HS-5 (cell line): ENCODE results near the gene GAS7.

ENCODE experiments used
- DNase-seq: peaks from one replicate; pipeline ENCODE4 v3.0.0-alpha.2; 2012; ENCODE audit warnings: low read depth

Gene GAS7

DNA sequence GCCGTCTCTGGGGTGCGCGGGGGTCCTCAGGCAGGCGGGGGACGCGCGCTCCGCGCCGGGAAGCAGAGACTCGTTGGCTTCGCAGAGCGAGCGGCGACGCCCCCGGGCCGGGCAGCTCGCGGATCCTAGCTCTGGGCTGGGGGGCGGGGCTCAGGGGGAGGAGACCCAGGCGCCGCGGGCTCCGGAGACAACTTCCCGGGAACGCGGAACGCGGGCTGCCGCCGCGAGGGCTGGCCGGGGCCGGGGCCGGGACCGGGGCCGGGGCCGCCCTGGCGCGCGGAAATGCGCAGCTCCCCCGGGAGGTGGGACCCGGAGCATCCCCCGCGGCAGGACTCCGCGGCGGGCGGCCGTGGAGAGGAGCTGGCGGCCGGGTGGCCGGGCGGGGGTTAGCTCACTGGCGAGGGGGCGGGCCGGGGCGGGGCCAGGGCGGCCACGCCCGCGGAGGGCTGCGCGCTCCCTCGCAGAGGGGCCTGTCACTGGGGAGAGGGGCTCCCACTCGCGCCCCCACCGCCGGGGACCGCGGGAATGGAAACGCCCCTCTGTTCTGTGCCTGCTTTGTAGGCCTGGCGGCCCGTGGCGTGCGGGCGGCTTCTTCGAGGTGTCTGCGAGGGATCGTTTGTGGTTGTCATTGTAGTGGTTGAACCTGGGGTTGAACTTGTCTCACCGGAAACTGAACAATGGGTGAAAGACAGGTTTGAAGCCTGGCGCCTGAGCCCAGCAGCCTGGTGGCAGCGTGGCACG lies at the start of gene GAS7:
Gene GAS7 (minus strand): TSS at position 98 of the 741 bp plus-strand sequence.
- no peak for DNase-seq

DNA sequence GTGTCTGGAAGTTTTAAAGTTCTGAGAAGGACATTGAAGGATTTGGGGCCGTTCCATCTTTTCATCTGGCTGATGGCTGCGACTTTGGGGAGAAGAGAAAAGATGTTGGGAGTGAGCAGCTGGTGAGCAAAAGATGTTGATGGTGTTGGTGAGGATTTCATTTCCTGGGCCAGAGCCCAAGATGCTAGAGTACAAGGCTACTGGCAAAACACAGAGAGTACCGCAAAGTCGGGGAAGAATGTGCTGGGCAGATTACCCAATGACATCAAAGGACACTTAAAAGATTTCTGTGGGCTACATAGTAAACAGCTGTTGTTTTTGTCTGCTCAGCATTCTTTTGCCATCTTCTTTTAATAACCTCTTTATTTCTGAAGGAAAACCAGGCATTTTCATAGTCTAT lies 49.4 kb upstream of the GAS7 start:
- no peak for DNase-seq

DNA sequence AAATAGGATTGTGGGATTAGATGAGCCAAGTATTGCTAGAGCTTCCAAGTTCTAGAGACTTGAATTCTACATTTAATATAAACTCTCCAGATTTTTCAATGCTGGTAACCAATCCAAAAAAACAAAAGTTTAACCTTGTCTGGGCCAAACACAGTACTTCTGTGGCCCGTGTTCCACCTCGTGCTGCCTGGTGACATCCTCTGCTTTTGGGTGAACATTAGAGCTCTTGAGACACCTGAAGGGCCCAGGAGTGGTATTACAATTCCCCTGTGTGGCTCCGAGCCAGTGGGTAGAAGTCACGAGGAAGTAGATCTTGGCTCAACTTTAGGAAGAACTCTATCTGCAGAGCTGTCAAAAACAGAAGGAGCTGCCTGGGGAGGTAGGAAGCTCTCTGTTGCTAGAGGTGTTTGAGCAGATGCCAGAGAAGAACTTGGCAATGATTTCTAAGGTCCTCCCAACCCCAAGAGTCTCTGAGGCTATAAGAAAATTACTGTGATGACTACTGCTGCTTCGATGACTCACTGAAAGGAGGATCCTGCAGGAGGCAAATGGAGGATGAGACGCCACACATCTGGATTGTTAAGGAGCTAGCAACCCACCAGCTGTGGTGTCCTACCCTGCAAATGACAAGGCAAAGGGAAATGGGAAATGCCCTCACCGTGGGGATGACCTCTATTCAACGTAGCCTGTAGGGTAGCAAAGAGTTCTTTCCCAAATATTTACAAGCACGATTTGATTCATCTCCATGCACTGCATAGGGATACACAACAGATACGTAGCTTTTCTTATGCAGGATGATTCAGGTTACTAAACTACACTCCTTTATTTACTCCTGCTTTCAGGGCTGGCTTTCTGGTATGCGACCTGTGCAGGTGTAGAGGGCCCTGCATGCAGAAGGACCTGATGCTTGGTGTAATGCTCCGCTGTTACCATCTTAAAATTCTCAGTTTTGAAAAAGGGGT lies 45.8 kb upstream of the GAS7 start:
- peak; percentile 32 for DNase-seq

DNA sequence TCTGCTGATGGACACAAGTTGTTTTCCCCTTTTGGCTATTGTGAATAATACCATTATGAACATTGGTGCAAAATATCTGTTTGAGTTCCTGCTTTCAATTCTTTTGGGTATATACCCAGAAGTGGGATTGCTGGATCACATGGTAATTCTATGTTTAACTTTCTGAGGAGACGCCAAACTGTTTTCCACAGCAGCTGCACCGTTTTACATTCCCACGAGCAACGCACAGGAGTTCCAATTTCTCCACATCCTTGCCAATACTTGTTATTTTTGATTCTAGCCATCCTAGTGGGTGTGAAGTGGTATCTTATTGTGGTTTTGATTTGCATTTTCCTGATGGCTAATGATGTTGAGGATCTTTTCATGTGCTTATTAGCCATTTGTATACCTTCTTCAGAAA lies 43.4 kb upstream of the GAS7 start:
- no peak for DNase-seq

DNA sequence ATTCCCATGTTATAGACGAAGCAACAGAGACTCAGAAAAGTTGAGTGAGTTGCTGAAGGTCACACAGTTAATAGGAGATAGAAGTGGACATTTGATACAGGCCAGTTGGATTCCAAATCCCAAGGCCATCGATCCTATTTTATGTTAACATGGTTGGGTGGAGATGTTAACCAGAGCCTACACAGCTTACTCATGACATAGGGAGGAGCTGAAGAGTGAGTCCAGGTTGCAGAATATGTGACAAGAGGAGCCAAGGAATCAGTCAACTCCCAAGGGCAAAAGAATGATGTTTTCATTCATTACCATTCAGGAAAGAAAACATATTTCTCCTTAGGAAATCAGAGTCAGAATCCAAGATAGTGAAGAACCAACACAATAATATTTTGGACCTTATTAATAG lies 40.3 kb upstream of the GAS7 start:
- DNase-seq, result no peak

DNA sequence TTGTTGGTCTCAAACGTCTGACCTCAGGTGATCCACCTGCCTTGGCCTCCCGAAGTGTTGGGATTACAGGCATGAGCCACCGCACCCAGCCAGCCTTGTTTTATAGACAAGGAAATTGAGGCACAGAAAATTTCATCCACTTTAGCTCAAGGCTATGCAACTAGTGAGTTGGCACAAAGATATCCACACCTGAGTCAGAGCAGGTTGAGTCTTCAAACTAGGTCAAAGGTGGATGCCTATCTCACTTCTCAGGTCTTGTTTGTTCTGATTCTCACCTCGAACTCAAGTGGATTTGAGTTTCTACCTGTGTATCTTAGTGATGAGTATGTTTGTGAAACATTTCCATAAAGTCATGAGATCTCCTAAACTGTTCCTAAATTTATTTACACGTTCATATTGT lies 35.6 kb upstream of the GAS7 start:
- DNase-seq, result no peak

DNA sequence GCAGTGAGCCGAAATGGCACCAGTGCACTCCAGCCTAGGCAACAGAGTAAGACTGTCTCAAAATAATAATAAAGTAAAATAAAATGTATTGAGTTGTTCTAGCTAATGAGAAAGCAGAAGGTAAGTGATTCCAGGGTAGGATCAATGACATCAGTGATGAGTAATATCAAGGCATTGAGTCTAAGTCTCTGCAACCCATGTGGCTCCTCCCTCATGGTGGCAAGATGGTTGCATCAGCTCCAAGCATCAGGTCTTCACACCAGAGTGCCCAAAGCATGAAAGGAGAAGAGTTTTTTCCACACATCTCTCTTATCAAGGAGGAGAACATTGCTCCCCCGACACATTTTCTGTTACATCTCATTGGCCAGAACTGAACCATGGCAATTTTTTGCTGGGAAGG lies 34.8 kb upstream of the GAS7 start:
- no peak for DNase-seq

DNA sequence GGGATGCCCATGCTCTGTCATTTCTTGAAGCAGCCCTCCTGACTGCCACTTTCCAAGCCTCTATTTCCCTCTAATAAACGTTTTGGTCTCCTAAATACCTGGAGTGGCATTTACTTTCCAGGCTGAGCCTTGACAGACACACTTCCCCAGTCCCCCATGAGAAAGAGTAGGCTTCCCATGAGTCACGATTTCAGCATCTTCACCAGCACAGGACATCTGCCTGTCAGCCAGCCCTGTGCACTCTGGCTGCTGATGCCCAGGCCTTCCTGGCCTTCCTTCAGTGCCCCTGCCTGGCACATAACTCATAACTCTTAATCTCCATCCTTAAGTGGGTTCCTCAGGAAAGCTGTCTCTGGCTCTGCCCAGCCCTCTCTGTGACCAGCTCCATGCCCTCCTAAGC lies 30.8 kb upstream of the GAS7 start:
- no peak for DNase-seq

DNA sequence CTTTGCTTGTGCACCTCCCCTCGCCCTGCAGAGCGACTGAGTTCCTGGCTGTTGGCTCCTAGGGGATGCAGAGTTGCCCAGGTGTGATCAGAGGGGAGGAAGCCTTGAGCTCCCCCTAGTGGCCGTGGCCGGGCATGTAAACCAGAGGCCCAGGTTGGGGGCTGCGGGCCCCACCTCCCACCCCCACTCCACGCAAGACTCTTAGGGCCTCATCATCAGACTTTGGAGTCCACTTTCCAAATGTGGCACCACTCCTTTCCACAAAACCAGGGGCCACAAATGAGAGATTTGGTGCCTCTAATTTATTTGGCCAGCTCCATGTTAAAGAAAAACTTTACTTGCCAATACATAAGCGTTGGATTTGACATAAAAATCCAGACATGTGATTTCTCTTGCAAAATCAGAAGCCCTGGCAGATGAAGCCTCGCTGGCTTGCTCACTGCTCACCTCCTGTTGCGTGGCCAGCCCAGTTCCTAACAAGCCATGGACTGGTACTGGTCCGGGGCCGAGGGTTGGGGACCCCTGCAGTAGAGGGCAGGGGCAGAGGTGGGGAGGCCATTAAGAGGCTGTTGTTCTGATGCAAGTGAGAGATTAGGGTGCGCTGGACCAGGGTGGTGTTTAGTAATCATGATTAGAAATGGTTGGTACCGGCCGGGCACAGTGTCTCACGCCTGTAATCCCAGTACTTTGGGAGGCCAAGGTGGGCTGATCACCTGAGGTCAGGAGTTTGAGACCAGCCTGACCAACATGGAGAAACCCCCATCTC lies 28.7 kb upstream of the GAS7 start:
- no peak for DNase-seq

DNA sequence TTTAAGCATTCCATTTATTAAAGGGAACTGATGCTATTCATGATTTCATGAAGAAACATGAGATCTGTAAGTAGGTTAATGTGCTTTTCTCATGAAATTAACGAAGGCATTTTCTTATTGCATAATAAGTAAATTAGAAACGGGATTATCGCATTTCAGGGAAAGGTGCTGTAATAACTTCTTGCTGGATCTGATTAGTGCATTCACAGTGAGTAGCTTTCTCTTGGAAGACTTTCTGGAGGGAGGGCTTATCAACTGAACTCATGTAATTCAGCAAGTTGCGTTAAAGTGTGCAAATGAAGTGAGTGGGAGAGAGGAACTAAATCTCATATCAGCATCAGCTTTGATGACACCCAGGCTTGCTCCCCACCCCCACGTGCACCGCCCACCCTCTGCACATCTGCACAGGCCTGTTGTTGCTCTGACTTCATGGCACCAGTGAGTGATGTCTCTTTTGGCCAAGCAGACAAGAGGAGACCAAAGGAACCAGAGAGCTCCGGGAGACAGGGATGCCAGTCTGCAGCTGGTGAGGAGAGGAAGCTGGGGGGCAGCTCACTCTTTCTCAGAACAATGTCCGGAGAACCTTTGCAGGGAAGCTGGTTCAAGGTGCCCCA lies 26.3 kb upstream of the GAS7 start:
- no peak for DNase-seq

DNA sequence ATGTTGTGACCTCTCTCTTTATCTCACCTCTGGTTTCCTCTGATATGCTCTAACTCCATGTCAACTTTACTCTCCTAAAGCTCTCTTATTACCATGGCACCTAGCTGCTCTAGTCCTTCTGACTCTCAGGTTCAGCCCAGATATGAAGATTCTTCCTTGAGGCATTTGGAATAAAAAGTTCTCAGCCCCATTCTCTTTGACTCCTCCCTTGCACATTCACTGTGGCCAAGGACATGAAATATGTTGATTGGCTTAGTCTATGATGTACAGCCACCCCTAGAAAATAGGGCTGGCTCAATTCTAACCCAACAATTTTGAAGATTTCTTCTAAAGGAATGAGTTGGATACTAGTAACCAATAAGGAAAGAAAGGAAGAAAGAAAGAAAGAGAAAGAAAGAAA lies 20.8 kb upstream of the GAS7 start:
- DNase-seq, result no peak

DNA sequence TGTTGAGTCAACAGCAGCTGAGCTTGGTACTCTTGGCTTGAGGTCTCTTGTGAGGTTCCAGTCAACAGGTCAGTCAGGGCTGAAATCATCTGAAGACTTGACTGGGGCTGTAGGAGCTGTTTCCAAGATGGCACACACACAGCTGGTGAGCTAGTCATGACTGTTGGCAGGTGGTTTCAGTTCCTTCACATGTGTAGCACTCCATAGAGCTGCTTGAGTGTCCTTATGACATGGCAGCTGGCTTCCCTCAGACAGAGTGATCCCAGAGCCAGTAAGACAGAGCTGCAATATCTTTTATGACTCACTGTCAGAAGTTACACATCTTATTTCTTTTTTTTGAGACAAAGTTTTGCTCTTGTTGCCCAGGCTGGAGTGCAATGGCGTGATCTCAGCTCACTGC lies 19.5 kb upstream of the GAS7 start:
- no peak for DNase-seq

DNA sequence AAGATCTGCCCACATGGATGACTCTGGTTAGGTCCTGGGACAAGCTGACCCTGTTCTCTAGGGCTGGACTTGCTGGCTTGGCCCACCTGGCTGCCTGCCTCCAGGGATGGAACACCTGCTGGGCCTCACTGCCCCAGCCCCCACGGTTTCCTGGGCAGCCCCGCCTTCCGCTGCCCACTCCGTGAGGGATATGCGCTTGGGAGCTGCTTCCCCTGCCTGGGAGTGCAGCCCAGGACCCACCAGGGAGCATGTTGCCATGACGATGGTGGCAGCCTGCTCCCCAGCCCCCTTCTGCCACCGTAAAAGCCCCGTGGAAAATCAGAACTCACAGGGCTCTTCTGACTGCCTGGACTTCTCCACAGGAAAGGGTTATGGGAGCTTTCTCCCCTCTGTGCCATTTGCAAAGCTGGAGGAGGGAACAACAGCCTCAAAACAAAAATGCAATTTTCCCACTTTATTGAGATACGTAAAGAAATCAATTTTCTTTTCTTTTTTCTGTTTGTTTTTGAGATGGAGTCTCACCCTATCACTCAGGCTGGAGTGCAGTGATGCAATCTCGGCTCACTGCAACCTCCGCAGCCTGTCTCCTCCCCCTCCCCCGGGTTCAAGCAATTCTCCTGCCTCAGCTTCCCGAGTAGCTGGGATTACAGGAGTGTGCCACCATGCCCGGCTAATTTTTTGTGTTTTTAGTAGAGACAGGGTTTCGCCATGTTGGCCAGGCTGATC lies 18.0 kb upstream of the GAS7 start:
- DNase-seq, result no peak

DNA sequence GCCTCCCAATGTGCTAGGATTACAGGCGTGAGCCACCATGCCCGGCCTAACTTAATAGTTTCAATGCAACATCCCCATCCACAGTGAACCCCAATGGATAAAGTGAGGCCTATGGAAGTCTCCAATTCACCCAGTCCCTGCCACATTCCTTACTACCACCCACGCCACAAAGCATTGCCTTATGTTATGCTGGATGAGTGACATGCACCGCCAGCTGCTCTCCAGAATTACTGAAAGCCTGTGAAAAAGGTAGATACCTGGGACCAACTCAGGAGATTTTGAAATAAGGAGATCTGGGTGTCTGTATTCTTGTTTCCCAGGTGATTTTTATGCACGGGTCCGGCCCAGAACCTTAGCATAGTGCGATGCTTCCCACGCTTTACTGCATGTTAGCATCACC lies 16.9 kb upstream of the GAS7 start:
- no peak for DNase-seq

DNA sequence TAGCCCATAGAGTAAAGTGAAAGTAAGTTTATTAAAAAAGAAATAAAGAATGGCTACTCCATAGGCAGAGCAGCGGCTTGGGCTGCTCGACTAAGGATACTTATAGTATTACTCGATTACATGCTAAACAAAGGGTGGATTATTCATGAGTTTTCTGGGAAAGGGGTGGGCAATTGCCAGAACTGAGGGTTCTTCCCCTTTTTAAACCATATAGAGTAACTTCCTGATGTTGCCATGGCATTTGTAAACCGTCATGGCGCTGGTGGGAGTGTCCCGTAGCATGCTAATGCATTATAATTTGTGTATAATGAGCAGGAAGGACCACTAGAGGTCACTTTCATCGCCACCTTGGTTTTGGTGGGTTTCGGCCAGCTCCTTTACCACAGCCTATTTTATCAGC lies 13.3 kb upstream of the GAS7 start:
- no peak for DNase-seq

DNA sequence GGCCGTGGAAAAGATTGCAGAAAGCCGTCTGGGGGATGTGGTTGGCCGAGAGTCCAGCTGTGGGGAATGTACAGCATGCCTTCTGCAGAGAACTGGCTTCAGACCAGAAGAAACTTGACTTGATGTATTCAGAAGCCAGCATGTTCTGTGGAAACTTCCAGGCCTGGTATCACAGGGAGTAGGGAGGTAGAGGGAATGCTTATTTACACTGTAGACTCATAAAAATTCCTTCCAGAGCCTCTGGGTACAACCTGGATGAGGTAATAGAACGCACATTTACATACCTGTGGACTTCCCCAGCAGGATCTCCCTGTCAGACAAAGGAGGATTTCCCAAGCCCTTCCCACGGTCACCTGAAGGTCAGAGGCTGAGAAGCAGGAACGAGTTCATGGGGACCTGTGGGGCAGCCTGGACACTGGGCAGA lies 11.8 kb upstream of the GAS7 start:
- DNase-seq, result no peak

DNA sequence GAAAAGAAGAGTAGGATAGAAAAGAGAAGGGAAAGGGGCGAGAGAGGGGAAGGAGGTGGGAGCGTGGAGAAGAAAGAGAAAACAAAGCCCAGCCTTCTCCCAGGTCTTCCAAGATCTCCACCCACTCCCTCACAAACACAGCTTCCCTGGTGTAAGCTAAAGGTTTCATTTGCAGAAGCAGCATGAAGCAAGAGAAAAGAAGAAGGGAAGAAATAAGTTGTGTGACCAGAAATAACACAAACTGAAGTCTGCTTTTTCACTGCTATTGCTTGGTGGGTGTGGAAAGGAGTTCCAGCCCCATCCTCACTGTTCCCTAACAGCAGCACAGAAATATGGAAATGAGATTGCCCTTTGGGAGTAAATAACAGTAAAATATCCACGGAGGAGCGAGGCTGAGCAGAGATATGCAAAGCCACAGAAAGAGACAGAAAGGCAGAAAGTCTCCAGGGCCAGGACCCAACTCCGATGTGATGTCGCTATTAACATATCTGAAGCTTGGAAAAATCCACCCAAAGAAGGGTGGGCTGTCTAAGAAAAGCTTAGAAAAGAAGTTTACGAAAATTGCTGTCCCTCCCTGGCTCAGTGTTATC lies 10.3 kb upstream of the GAS7 start:
- DNase-seq, result no peak

DNA sequence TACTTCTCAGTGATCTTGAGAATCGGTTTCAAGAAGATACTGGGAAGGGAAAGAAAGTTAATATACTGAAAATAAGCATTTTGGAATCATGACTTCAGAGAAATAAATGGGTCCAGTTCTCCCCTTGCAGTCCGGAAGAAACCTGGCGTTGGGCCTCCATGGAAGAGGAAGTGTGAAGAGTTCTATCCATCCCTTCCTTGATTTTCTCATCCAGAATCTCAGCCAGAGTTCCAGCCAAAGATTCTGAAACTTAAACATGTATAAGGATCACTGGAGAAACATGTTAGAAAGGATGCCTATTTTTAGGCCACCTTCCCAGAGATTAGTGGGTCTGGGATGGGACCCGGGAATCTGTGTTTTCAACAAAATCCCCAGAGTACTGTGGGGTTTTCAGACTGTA lies 8.7 kb upstream of the GAS7 start:
- DNase-seq, result no peak

DNA sequence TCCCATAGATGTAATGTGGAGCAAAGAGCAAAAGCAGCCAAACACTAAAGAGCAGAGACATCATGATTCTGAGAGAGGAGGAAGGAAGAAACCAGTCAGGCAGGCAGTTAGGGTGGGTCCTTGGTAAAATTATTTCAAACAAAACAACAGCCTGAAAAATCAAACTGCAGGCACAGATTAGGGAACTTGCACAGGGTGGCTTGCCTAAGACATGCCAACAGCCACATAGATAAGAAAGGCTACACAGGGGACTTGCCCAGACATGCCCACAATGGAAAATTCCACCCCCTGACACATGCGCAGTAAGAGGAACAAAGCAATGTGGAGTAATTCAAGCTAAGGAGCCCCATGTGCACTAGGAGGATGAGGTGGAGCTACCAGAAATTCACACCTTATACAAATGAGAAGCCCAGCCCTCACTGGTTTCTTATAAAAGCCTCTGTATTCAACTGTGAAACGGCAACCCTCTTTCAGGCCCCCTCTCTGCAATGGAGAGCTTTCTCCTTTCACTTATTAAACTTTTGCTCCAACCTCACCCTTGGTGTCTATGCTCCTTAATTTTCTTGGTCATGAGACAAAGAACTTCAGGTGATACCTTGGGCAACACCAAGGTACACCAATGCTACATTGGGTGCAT lies 7.3 kb upstream of the GAS7 start:
- DNase-seq, result no peak

DNA sequence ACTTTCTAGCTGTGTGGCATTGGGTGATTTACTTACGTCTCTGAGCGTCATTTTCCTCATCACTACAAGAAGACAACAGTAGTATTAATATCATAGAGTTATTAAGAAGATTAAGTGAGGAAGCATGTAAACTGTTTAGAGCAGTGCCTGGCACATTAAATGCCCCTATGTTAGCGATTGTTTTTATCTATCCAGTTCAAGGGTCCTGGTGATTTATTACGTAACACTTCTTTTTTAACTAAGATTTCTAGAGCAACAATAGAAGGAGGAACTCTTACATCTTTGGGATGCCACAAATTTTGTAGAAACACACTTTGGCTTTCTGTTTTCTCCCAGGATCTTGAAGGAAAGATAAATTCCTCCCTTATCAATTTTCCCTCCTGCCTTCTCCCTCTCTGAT lies 3.3 kb upstream of the GAS7 start:
- no peak for DNase-seq

DNA sequence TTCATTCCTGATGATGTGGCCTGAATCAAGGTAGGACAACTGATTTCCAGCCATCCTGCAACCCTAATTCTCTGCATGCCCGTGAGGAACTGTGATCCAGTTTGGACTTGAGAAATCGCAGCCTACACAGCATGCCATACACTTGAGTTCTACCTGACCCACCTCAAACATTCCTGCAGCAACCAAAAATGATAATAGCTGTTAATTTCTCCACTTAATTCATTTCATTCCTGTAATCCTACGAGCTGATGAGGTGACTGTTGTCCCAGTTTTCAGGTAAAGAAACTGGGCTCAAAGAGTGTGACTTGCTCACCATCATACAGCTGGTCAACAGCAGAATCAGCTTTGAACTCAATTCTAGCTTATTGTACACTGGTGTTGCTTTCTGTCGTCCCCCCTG lies 2.2 kb upstream of the GAS7 start:
- DNase-seq, result no peak
